SK-N-SH treated with all-trans-retinoic acid at 6 μM for 48 hours (cell line): ENCODE results near the gene AP4E1.
"Not testable (repeated sequence)": the region's sequence is repeated elsewhere in the genome, so short reads cannot be mapped to it uniquely, and the experiment has no call there.

Source experiments
- ATAC-seq: fragments of 200-7000 bp; cut with Tn5 transposase; 3 replicates; pipeline ENCODE4 v1.9.1; 2020; ENCODE audit warnings: mild to moderate bottlenecking, moderate library complexity
- BACH2 ChIP-seq: fragments of 250-450 bp; sonication (Bioruptor Pico); IDR thresholded peaks from 2 replicates; pipeline ENCODE4 v1.9.0; 2021; ENCODE audit warnings: mild to moderate bottlenecking, borderline replicate concordance
- CSDC2 ChIP-seq: fragments of 250-450 bp; sonication (Bioruptor Pico); IDR thresholded peaks from 2 replicates; pipeline ENCODE4 v1.5.0; 2020; ENCODE audit warnings: mild to moderate bottlenecking, moderate library complexity
- CSRNP3 ChIP-seq: fragments of 250-450 bp; sonication (Bioruptor Pico); IDR thresholded peaks from 2 replicates; pipeline ENCODE4 v1.5.1; 2021; ENCODE audit warnings: mild to moderate bottlenecking, moderate library complexity
- ESRRG ChIP-seq: fragments of 250-450 bp; sonication (Bioruptor Pico); IDR thresholded peaks from 2 replicates; pipeline ENCODE4 v1.6.1; 2021; ENCODE audit warnings: mild to moderate bottlenecking
- GLIS3 ChIP-seq: fragments of 250-450 bp; sonication (Bioruptor Pico); IDR thresholded peaks from 2 replicates; pipeline ENCODE4 v1.5.0; 2020; ENCODE audit warnings: mild to moderate bottlenecking, moderate library complexity
- ISL1 ChIP-seq: fragments of 250-450 bp; sonication (Bioruptor Pico); IDR thresholded peaks from 2 replicates; pipeline ENCODE4 v2.1.2; 2022; ENCODE audit warnings: mild to moderate bottlenecking, moderate library complexity
- OSR1 ChIP-seq: fragments of 250-450 bp; sonication (Bioruptor Pico); IDR thresholded peaks from 2 replicates; pipeline ENCODE4 v1.8.0; 2022; ENCODE audit warnings: moderate library complexity, mild to moderate bottlenecking, inconsistent platforms
- RARB ChIP-seq: fragments of 250-450 bp; sonication (Bioruptor Pico); IDR thresholded peaks from 2 replicates; pipeline ENCODE4 v1.8.0; 2021; ENCODE audit warnings: mild to moderate bottlenecking, moderate library complexity
- SNAI2 ChIP-seq: fragments of 250-450 bp; sonication (Bioruptor Pico); IDR thresholded peaks from 2 replicates; pipeline ENCODE4 v1.5.0; 2020; ENCODE audit warnings: mild to moderate bottlenecking, moderate library complexity
- TCF4 ChIP-seq: fragments of 250-450 bp; sonication (Bioruptor Pico); IDR thresholded peaks from 2 replicates; pipeline ENCODE4 v1.8.0; 2021; ENCODE audit warnings: mild to moderate bottlenecking, moderate library complexity, borderline replicate concordance
- TOX ChIP-seq: fragments of 250-450 bp; sonication (Bioruptor Pico); IDR thresholded peaks from 2 replicates; pipeline ENCODE4 v1.8.0; 2021; ENCODE audit warnings: mild to moderate bottlenecking, moderate library complexity, borderline replicate concordance
- ZC3H10 ChIP-seq: fragments of 250-450 bp; sonication (Bioruptor Pico); IDR thresholded peaks from 2 replicates; pipeline ENCODE4 v1.5.1; 2021; ENCODE audit warnings: mild to moderate bottlenecking, moderate library complexity
- ZNF565 ChIP-seq: fragments of 450-650 bp; formaldehyde crosslinking; conservative IDR thresholded peaks from 2 replicates; pipeline ENCODE4 v1.5.0; 2020; ENCODE audit warnings: low read depth, mild to moderate bottlenecking, moderate library complexity
- ZNF70 ChIP-seq: fragments of 450-650 bp; formaldehyde crosslinking; IDR thresholded peaks from 2 replicates; pipeline ENCODE4 v1.5.0; 2020; ENCODE audit warnings: mild to moderate bottlenecking, moderate library complexity
- ZNF8 ChIP-seq: fragments of 450-650 bp; formaldehyde crosslinking; IDR thresholded peaks from 2 replicates; pipeline ENCODE4 v1.5.0; 2020; ENCODE audit warnings: mild to moderate bottlenecking, moderate library complexity
- TF ChIP-seq, protein P1 (sequence below): fragments of 250-450 bp; sonication (Bioruptor Pico); IDR thresholded peaks from 2 replicates; pipeline ENCODE4 v1.8.0; 2020; ENCODE audit warnings: mild to moderate bottlenecking, moderate library complexity, borderline replicate concordance
- TF ChIP-seq, protein P2 (sequence below): fragments of 250-450 bp; sonication (Bioruptor Pico); IDR thresholded peaks from 2 replicates; pipeline ENCODE4 v1.5.1; 2020; ENCODE audit warnings: low read depth, mild to moderate bottlenecking, moderate library complexity

The AP4E1 gene

GRCh38 chr15:50911001-50911400 lies 2.5 kb downstream of the AP4E1 start:
- no peak for ATAC-seq
- TF ChIP-seq ZNF8 (CRISPR knock-in tag) (no peak), ISL1 (CRISPR knock-in tag) (peak; percentile 47; the same call in 1 of the 2 replicates)
- TF ChIP-seq, protein P1, sequence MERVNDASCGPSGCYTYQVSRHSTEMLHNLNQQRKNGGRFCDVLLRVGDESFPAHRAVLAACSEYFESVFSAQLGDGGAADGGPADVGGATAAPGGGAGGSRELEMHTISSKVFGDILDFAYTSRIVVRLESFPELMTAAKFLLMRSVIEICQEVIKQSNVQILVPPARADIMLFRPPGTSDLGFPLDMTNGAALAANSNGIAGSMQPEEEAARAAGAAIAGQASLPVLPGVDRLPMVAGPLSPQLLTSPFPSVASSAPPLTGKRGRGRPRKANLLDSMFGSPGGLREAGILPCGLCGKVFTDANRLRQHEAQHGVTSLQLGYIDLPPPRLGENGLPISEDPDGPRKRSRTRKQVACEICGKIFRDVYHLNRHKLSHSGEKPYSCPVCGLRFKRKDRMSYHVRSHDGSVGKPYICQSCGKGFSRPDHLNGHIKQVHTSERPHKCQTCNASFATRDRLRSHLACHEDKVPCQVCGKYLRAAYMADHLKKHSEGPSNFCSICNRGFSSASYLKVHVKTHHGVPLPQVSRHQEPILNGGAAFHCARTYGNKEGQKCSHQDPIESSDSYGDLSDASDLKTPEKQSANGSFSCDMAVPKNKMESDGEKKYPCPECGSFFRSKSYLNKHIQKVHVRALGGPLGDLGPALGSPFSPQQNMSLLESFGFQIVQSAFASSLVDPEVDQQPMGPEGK (CRISPR knock-in tag) = no peak

DNA sequence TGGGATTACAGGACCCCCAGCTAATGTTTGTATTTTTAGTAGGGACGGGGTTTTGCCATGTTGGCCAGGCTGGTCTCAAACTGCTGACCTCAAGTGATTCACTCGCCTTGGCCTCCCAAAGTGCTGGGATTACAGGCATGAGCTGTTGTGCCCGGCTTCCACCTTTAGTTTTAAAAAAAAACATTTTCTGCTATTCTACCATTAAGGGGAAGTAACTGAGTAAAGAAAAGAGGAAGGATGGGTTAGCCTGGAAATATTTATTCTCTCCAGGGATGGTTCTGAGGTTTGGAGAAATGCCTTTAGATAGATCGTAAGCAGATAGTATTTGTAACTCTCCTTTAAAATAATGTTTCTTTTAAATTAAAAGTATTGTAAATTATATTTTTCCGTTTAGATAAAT lies 3.1 kb downstream of the AP4E1 start:
- ATAC-seq = no peak

DNA sequence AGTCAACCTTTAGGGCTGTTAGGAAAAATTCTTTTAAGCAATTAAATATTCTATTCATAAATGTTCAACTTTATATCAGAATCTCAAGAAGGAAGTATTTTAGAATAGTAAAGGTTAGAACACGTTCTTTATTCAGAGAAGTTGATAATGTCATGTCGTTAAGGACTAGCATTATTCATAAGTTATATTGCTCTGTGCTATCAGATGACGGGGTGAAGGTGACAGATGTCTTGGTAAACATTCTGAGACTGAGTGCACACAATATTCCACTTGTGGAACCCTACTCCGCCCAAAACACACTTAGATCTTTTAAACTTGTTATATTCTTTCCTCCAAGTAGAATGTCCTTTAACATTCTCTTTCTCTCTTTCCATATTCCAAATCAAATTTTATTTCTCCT lies 7.9 kb downstream of the AP4E1 start:
- no peak for ATAC-seq
- TF ChIP-seq CSRNP3 (CRISPR knock-in tag) (no peak), ZC3H10 (no peak), SNAI2 (CRISPR knock-in tag) (no peak), CSDC2 (CRISPR knock-in tag) (no peak), RARB (CRISPR knock-in tag) (no peak), ESRRG (CRISPR knock-in tag) (no peak), ZNF565 (CRISPR knock-in tag) (no peak), OSR1 (CRISPR knock-in tag) (no peak)
- TF ChIP-seq, protein P2, sequence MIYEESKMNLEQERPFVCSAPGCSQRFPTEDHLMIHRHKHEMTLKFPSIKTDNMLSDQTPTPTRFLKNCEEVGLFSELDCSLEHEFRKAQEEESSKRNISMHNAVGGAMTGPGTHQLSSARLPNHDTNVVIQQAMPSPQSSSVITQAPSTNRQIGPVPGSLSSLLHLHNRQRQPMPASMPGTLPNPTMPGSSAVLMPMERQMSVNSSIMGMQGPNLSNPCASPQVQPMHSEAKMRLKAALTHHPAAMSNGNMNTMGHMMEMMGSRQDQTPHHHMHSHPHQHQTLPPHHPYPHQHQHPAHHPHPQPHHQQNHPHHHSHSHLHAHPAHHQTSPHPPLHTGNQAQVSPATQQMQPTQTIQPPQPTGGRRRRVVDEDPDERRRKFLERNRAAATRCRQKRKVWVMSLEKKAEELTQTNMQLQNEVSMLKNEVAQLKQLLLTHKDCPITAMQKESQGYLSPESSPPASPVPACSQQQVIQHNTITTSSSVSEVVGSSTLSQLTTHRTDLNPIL (CRISPR knock-in tag) = no peak

More for the DNA sequence above, 3.1 kb downstream of the AP4E1 start:
- TF ChIP-seq SNAI2 (CRISPR knock-in tag) (no peak), OSR1 (CRISPR knock-in tag) (no peak), GLIS3 (CRISPR knock-in tag) (no peak), RARB (CRISPR knock-in tag) (no peak), ZC3H10 (no peak), CSRNP3 (CRISPR knock-in tag) (no peak), TCF4 (CRISPR knock-in tag) (no peak)
- TF ChIP-seq, protein P1 (CRISPR knock-in tag) = no peak
- TF ChIP-seq, protein P2 (CRISPR knock-in tag) = no peak

DNA sequence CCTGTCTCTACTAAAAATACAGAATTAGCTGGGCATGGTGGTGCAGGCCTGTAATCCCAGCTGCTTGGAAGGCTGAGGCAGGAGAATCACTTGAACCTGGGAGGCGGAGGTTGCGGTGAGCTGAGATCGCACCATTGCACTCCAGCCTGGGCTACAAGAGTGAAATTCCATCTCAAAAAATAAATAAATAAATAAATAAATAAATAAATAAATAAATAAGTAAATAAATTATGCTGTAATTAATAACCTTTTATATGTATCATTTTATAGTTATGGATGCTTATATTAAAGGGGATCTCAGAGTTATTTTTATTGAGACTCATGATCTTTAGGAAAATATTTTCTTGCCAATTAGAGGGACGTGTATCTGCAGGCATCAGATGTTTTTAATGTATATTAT lies 10.9 kb downstream of the AP4E1 start:
- not testable (repeated sequence) for ATAC-seq

DNA sequence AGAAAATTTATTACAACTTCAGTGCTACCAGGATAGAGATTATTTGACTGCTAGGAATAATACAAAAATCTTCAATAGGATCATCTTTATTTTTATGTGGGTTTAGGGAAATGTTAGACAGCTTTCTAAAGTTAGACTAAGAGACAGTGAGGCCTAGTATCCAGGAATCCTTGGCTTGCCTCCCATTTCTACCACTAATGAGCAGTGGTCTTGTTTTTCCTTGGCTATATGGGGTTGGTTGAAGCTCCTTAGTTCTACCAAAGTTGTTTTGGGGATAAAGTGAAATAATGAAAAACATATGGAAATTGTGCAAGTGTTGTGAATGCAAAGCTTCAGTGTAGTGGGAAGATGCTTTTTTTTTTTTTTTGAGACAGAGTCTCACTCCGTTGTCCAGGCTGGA lies 16.8 kb downstream of the AP4E1 start:
- ATAC-seq = no peak
- TF ChIP-seq RARB (CRISPR knock-in tag) (no peak), CSDC2 (CRISPR knock-in tag) (no peak), OSR1 (CRISPR knock-in tag) (no peak), ZNF565 (CRISPR knock-in tag) (no peak), BACH2 (CRISPR knock-in tag) (no peak), GLIS3 (CRISPR knock-in tag) (no peak), ZNF70 (CRISPR knock-in tag) (no peak), TOX (no peak)
- TF ChIP-seq, protein P2 (CRISPR knock-in tag) = no peak
- TF ChIP-seq, protein P1 (CRISPR knock-in tag) = no peak
